HG03460 (cell line): ENCODE results near the gene NUDT19.

ENCODE experiments used
- ATAC-seq: cut with Tn5 transposase; IDR thresholded peaks from one replicate; pipeline ENCODE4 v1.9.1; 2021; ENCODE audit not compliant: unreplicated experiment

The NUDT19 gene

DNA sequence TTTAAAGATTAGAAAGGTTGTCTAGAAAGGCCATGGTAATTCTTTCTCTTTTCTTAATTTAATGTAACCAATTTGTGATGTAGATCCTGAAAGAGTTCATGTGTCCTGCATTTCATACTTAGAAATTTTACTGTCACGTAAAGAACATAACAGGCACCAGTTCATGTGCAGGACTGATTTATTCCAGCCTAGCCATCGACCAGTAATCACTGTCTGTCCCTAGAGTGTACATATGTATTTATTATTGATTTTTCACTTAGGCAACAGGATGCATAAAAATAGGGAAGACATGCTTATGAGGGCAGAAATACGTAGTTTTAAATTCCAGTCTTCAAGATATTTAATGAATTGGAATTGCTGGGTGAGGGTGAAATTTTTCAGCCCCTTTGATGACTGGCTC, 65.6 kb downstream of the NUDT19 start:
- ATAC-seq = no peak
